A673 (cell line): ENCODE results near the gene FASTKD3. TPM values are rescaled to one million over a fixed set of nuclear protein-coding genes. Genes with fewer than 3 reads are reported as not detected.

Experiments used
- BruUV-seq: library from RNA; stranded (reverse); fragments of 400-500 nt; replicated peaks from 2 replicates; lab custom pipeline; 2021; lab: Mats Ljungman, UMichigan
- CTCF ChIA-PET: fragments of 300-600 bp; sonication (Branson Sonifier 250); formaldehyde crosslinking; loops from one replicate; lab custom pipeline; 2022; ENCODE audit warnings: antibody characterized with exemption; lab: Charles Lee
- POLR2A ChIA-PET: fragments of 300-600 bp; sonication (Branson Sonifier 250); formaldehyde crosslinking; loops from one replicate; lab custom pipeline; 2022; ENCODE audit warnings: antibody characterized with exemption; ENCODE audit not compliant: low non-redundant PET; lab: Charles Lee
- DNase-seq: peaks from one replicate; pipeline ENCODE4 v3.0.0-alpha.2; 2015; ENCODE audit warnings: low spot score
- H3K27ac ChIP-seq: fragments of 200-600 bp; sonication (generic); 2 replicates; pipeline ENCODE4 v1.5.1; 2016; ENCODE audit warnings: mixed run types, low read depth, mild to moderate bottlenecking, mixed read lengths, antibody characterized with exemption, low read length; ENCODE audit not compliant: poor library complexity, severe bottlenecking
- H3K27me3 ChIP-seq: fragments of 200-600 bp; sonication (generic); replicated peaks from 2 replicates; pipeline ENCODE4 v1.6.1; 2017; ENCODE audit warnings: mixed run types, low read depth, mild to moderate bottlenecking, mixed read lengths, antibody characterized with exemption, low read length; ENCODE audit not compliant: insufficient read depth, poor library complexity
- H3K36me3 ChIP-seq: fragments of 200-600 bp; sonication (generic); 2 replicates; pipeline ENCODE4 v1.6.1; 2016; ENCODE audit warnings: mixed run types, mild to moderate bottlenecking, mixed read lengths, antibody characterized with exemption, low read length; ENCODE audit not compliant: insufficient read depth, poor library complexity, severe bottlenecking
- H3K4me1 ChIP-seq: fragments of 200-600 bp; sonication (generic); 2 replicates; pipeline ENCODE4 v1.6.1; 2017; ENCODE audit warnings: mixed run types, mild to moderate bottlenecking, mixed read lengths, antibody characterized with exemption, low read length; ENCODE audit not compliant: insufficient read depth, poor library complexity, severe bottlenecking
- H3K4me3 ChIP-seq: fragments of 200-600 bp; sonication (generic); 2 replicates; pipeline ENCODE4 v1.5.1; 2016; ENCODE audit warnings: low read depth, mixed run types, mild to moderate bottlenecking, mixed read lengths, low read length; ENCODE audit not compliant: poor library complexity, severe bottlenecking
- H3K9me3 ChIP-seq: fragments of 200-600 bp; sonication (generic); 2 replicates; pipeline ENCODE4 v1.6.1; 2016; ENCODE audit warnings: mixed run types, low read depth, mild to moderate bottlenecking, mixed read lengths, antibody characterized with exemption, low read length; ENCODE audit not compliant: poor library complexity, severe bottlenecking
- CTCF ChIP-seq: fragments of 300-800, 200-600 bp; sonication (generic); conservative IDR thresholded peaks from 2 replicates; pipeline ENCODE4 v1.5.1; 2017; ENCODE audit warnings: low read depth, mild to moderate bottlenecking, antibody characterized with exemption, low read length, moderate library complexity, mixed read lengths
- EZH2 ChIP-seq: fragments of 200-600 bp; sonication (generic); IDR thresholded peaks from 2 replicates; pipeline ENCODE4 v1.6.1; 2017; ENCODE audit warnings: borderline replicate concordance, low read depth, mild to moderate bottlenecking, mixed read lengths, antibody characterized with exemption, low read length; ENCODE audit not compliant: poor library complexity, severe bottlenecking
- intact Hi-C: fragments of 100-400 bp; cut with micrococcal nuclease; formaldehyde crosslinking; loops from one replicate; pipeline ENCODE4 v1.10.0; 2022; ENCODE audit not compliant: unreplicated experiment
- total RNA-seq: library from RNA; stranded (reverse); gene quantifications from 2 replicates; pipeline ENCODE4 v1.2.3, GENCODE V29; 2021

The FASTKD3 gene
- total RNA-seq, 1 experiment from 2014 or later = 16.8 TPM

DNA sequence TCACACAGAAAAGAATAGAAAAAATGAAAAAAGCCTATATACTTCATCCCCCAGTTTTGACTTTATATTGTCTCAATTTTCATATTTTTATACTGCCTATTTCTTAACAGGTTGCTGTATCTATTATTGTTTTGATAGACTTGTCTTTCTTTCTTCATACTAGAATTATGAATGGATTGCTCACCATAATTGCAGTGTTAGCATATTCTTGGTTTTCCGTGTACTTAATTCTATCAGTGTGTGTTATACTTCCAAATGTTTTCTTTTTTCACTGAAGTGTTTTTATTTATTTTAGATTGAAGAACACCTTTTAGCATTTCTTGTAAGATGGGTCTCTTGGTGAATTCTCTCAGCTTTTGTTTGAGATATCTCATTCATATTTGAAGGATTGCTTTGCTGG lies 38.8 kb upstream of the FASTKD3 start:
- DNase-seq = no peak
- H3K4me1 ChIP-seq = no peaks in the 10 kb centered on the region
- no peak for TF ChIP-seq CTCF
- TF ChIP-seq EZH2 = no peak
- intact Hi-C loops = no loop called here
- H3K9me3 ChIP-seq = peaks cover 5% of the 10 kb centered on the region
- H3K27ac ChIP-seq = no peak overlapping the region
- no TSS peak for BruUV-seq
- no peak overlapping the region for H3K4me3 ChIP-seq
- no peaks in the 10 kb centered on the region for H3K36me3 ChIP-seq
- ChIA-PET CTCF (no interaction called here), POLR2A (no interaction called here)
- no peaks in the 10 kb centered on the region for H3K27me3 ChIP-seq

DNA sequence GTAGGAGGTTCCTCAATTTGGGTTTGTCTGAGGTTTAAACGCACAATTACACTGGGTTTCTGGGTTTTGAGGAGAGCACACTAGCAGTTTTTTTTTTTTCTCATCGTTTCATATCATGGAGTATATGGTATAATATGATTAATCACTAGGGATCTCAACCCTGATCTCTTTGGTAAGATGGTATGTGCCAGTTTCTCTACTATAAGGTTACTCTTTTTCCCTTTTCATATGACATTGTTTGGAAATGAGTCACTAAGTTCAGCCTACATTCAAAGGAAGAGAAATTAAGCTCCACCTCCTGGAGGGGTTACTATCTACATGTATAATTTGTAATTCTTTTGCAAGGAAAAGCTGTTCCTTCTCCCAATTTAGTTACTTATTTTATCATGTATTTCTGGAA lies 35.3 kb upstream of the FASTKD3 start:
- BruUV-seq = no TSS peak
- intact Hi-C loops = no loop called here
- Histone ChIP-seq H3K27ac (no peak overlapping the region), H3K27me3 (no peaks in the 10 kb centered on the region), H3K4me1 (no peaks in the 10 kb centered on the region), H3K4me3 (no peak overlapping the region), H3K9me3 (peaks cover 5% of the 10 kb centered on the region), H3K36me3 (peaks cover 28% of the 10 kb centered on the region)
- DNase-seq = peak; percentile 63
- no peak for TF ChIP-seq EZH2
- CTCF ChIA-PET = no interaction called here
- POLR2A ChIA-PET = no interaction called here

DNA sequence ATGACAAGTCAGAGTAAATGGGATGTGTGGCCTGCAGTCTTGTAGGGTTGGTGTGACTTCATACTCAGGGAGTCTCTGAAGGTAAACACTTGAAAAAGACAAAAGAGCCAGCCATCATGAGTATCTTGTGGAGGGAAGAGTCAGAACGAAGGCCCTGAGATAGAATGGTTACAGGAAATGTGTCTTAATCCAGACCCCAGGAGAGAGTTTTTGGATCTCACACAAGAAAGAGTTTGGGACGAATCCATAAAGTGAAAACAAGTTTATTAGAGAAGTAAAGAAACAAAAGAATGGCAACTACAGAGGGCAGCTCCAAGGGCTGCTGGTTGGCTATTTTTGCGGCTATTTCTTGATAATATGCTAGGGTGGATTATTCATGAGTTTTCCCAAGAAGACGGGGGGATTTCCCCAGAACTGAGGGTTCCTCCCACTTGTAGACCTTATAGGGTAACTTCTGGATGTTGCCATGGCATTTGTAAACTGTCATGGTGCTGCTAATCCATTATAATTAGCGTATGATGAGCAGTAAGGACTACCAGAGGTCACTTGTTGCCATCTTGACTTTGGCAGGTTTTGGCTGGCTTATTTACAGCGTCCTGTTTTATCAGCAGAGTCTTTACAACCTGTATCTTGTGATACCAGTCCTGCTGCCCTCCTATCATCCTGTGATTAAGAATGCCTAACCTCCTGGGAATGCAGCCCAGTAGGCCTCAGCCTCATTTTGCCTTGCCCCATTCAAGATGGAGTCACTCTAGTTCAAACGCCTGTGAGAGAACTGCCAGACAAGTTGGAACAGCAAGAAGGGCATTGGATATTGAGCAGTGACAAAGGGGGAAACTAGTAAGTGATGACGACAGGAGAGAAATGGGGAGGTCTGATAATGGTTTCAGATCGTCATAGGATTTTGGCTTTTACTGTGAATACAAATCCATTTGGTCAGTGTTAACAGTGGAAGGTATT lies 34.1 kb upstream of the FASTKD3 start:
- Histone ChIP-seq H3K9me3 (peaks cover 5% of the 10 kb centered on the region), H3K27me3 (no peaks in the 10 kb centered on the region), H3K36me3 (peaks cover 38% of the 10 kb centered on the region), H3K27ac (no peak overlapping the region), H3K4me1 (no peaks in the 10 kb centered on the region), H3K4me3 (no peak overlapping the region)
- CTCF ChIA-PET = no interaction called here
- DNase-seq = no peak
- no peak for TF ChIP-seq EZH2
- TF ChIP-seq CTCF = no peak
- BruUV-seq = no TSS peak
- POLR2A ChIA-PET = no interaction called here
- intact Hi-C loops = no loop called here
